Measurements from ENCODE around the gene SERPING1.

DNA sequence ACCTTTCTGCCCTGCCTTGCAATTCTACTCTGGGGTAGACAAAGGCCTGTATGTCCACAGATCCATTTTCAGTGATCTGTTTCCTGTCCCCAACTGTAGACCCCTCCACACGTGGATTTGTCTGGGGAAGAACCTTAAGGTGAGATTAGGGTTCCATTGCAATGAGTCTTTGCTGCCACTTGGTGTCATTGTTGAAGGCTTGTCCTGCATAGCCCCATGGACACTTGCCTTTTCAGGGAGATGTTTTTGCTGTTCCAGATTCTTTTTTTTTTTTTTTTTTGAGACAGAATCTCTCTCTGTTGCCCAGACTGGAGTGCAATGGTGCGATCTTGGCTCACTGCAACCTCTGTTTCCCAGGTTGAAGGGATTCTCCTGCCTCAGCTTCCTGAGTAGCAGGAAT is 21.8 kb downstream of the SERPING1 start:
- TF ChIP-seq, protein P1, sequence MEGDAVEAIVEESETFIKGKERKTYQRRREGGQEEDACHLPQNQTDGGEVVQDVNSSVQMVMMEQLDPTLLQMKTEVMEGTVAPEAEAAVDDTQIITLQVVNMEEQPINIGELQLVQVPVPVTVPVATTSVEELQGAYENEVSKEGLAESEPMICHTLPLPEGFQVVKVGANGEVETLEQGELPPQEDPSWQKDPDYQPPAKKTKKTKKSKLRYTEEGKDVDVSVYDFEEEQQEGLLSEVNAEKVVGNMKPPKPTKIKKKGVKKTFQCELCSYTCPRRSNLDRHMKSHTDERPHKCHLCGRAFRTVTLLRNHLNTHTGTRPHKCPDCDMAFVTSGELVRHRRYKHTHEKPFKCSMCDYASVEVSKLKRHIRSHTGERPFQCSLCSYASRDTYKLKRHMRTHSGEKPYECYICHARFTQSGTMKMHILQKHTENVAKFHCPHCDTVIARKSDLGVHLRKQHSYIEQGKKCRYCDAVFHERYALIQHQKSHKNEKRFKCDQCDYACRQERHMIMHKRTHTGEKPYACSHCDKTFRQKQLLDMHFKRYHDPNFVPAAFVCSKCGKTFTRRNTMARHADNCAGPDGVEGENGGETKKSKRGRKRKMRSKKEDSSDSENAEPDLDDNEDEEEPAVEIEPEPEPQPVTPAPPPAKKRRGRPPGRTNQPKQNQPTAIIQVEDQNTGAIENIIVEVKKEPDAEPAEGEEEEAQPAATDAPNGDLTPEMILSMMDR (conservative IDR thresholded peaks at IDR 0.05 in 1 of 2, IDR thresholded peaks at IDR 0.05 in 1 of 2; ENCODE audit: extremely low read depth in 1 of 2, insufficient read depth in 1 of 2, low read depth in 1 of 2, low read length in 2 of 2): peak; percentile 30 to 36
- no peak for TF ChIP-seq EZH2 (IDR thresholded peaks at IDR 0.05; ENCODE audit: borderline replicate concordance, low read length)
